MM.1S (cell line): Measurements from ENCODE around the gene SNRPB.

Experiments
- DNase-seq: peaks from one replicate; pipeline ENCODE4 v3.0.0-alpha.2; 2015
- H2AFZ ChIP-seq: fragments of 300-600 bp; sonication (generic); 2 replicates; pipeline ENCODE4 v1.6.0; 2016; ENCODE audit warnings: antibody characterized with exemption, low read length
- H3F3A ChIP-seq: fragments of 300-600 bp; sonication (generic); 2 replicates; pipeline ENCODE4 v1.6.1; 2016; ENCODE audit warnings: mild to moderate bottlenecking, antibody characterized with exemption, low read length, moderate library complexity, mixed read lengths; ENCODE audit not compliant: insufficient read depth
- H3K27ac ChIP-seq: fragments of 300-600 bp; sonication (generic); 2 replicates; pipeline ENCODE4 v1.5.1; 2016; ENCODE audit warnings: mild to moderate bottlenecking, low read length
- H3K27me3 ChIP-seq: fragments of 300-600 bp; sonication (generic); replicated peaks from 2 replicates; pipeline ENCODE4 v1.6.0; 2016; ENCODE audit warnings: low read length; ENCODE audit not compliant: insufficient read depth
- H3K36me3 ChIP-seq: fragments of 300-600 bp; sonication (generic); replicated peaks from 2 replicates; pipeline ENCODE4 v1.6.1; 2016; ENCODE audit warnings: mild to moderate bottlenecking, low read length, mixed read lengths; ENCODE audit not compliant: insufficient read depth
- H3K4me1 ChIP-seq: fragments of 300-600 bp; sonication (generic); 2 replicates; pipeline ENCODE4 v1.6.1; 2016; ENCODE audit warnings: low read length, mixed read lengths
- H3K4me2 ChIP-seq: fragments of 300-600 bp; sonication (generic); 2 replicates; pipeline ENCODE4 v1.6.0; 2016; ENCODE audit warnings: low read depth, low read length
- H3K4me3 ChIP-seq: fragments of 300-600 bp; sonication (generic); 2 replicates; pipeline ENCODE4 v1.5.1; 2016; ENCODE audit warnings: low read length, mixed read lengths
- H3K79me2 ChIP-seq: fragments of 300-600 bp; sonication (generic); 2 replicates; pipeline ENCODE4 v1.6.1; 2016; ENCODE audit warnings: mixed run types, low read length, mixed read lengths
- H3K9ac ChIP-seq: fragments of 300-600 bp; sonication (generic); 2 replicates; pipeline ENCODE4 v1.6.1; 2016; ENCODE audit warnings: low read length, mixed read lengths
- H3K9me2 ChIP-seq: fragments of 300-600 bp; sonication (generic); replicated peaks from 2 replicates; pipeline ENCODE4 v1.6.1; 2016; ENCODE audit warnings: mild to moderate bottlenecking, low read length, mixed read lengths; ENCODE audit not compliant: insufficient read depth
- H3K9me3 ChIP-seq: fragments of 300-600 bp; sonication (generic); replicated peaks from 2 replicates; pipeline ENCODE4 v1.6.1; 2016; ENCODE audit warnings: mild to moderate bottlenecking, low read length, mixed read lengths; ENCODE audit not compliant: insufficient read depth
- H4K20me1 ChIP-seq: fragments of 300-600 bp; sonication (generic); 2 replicates; pipeline ENCODE4 v1.6.1; 2016; ENCODE audit warnings: mild to moderate bottlenecking, low read length, moderate library complexity, mixed read lengths; ENCODE audit not compliant: insufficient read depth
- CTCF ChIP-seq: fragments of 300-600 bp; sonication (generic); IDR thresholded peaks from 2 replicates; pipeline ENCODE4 v1.5.1; 2016; ENCODE audit warnings: antibody characterized with exemption, low read length, mixed read lengths
- EZH2 ChIP-seq: fragments of 300-600 bp; sonication (generic); optimal IDR thresholded peaks from 2 replicates; pipeline ENCODE3; 2017; ENCODE audit warnings: low read depth, mild to moderate bottlenecking, antibody characterized with exemption, low read length, mixed read lengths
- EZH2phosphoT487 ChIP-seq: fragments of 300-600 bp; sonication (generic); IDR thresholded peaks from 2 replicates; pipeline ENCODE4 v1.6.1; 2018; ENCODE audit warnings: antibody characterized with exemption, low read length

Gene SNRPB

GRCh38 chr20:2460752-2461424, 9.7 kb downstream of the SNRPB start:
- no peak for DNase-seq
- H3K36me3 ChIP-seq = peaks cover 41% of the 10 kb centered on the region
- peaks cover 8% of the 10 kb centered on the region; the same call in 1 of the 2 replicates for H4K20me1 ChIP-seq
- no peak overlapping the region for H3K4me3 ChIP-seq
- H3F3A ChIP-seq = peaks cover 26% of the 10 kb centered on the region; the same call in 1 of the 2 replicates
- H3K9ac ChIP-seq = no peak overlapping the region
- no peaks in the 10 kb centered on the region for H3K9me2 ChIP-seq
- H3K4me1 ChIP-seq = no peaks in the 10 kb centered on the region
- peaks cover 30% of the 10 kb centered on the region for H3K79me2 ChIP-seq
- no peak for TF ChIP-seq EZH2phosphoT487
- TF ChIP-seq EZH2 = no peak
- no peak for TF ChIP-seq CTCF
- H3K9me3 ChIP-seq = no peaks in the 10 kb centered on the region
- no peak overlapping the region for H3K27ac ChIP-seq
- H3K27me3 ChIP-seq = no peaks in the 10 kb centered on the region
- no peak overlapping the region for H2AFZ ChIP-seq
- H3K4me2 ChIP-seq = no peak overlapping the region

- Histone ChIP-seq H3K27me3 (no peaks in the 10 kb centered on the region), H3K79me2 (peaks cover 22% of the 10 kb centered on the region), H4K20me1 (0 out of 2 replicates have a peak, but pooled peaks cover 3% of the 10 kb centered on the region), H3K4me3 (no peak overlapping the region), H3F3A (peaks cover 26% of the 10 kb centered on the region; the same call in 1 of the 2 replicates), H3K9me2 (no peaks in the 10 kb centered on the region), H3K27ac (no peak overlapping the region), H3K36me3 (peaks cover 37% of the 10 kb centered on the region), H3K4me1 (no peaks in the 10 kb centered on the region), H3K4me2 (no peak overlapping the region), H3K9ac (no peak overlapping the region), H3K9me3 (no peaks in the 10 kb centered on the region), H2AFZ (no peak overlapping the region)
- DNase-seq = no peak
- TF ChIP-seq CTCF = no peak
- TF ChIP-seq EZH2phosphoT487 = no peak
- TF ChIP-seq EZH2 = no peak
These were observed 10.4 kb downstream of the SNRPB start for GRCh38 chr20:2459981-2460751.

- no peak overlapping the region for H2AFZ ChIP-seq
- H4K20me1 ChIP-seq = no peaks in the 10 kb centered on the region
- no peak overlapping the region for H3K4me3 ChIP-seq
- H3K9me3 ChIP-seq = no peaks in the 10 kb centered on the region
- no peak for DNase-seq
- peaks cover 32% of the 10 kb centered on the region for H3K36me3 ChIP-seq
- H3K4me1 ChIP-seq = no peaks in the 10 kb centered on the region
- H3K9ac ChIP-seq = no peak overlapping the region
- TF ChIP-seq EZH2phosphoT487 (no peak), EZH2 (no peak), CTCF (no peak)
- no peaks in the 10 kb centered on the region for H3K27me3 ChIP-seq
- no peaks in the 10 kb centered on the region for H3K9me2 ChIP-seq
- peaks cover 13% of the 10 kb centered on the region; the same call in 1 of the 2 replicates for H3K79me2 ChIP-seq
- no peak overlapping the region for H3K4me2 ChIP-seq
- peaks cover 23% of the 10 kb centered on the region; the same call in 1 of the 2 replicates for H3F3A ChIP-seq
- H3K27ac ChIP-seq = no peak overlapping the region
These were observed 11.6 kb downstream of the SNRPB start for GRCh38 chr20:2458919-2459499.
